Measurements from ENCODE around the gene ACTBL2.

GRCh38 chr5:57499262-57500050 lies 16.8 kb upstream of the ACTBL2 start:
- TF ChIP-seq EZH2phosphoT487 (IDR thresholded peaks at IDR 0.05; ENCODE audit: insufficient read depth, low read depth) (no peak), EZH2 (IDR thresholded peaks at IDR 0.05; ENCODE audit: insufficient read depth, poor library complexity, severe bottlenecking) (no peak)

All from GM23248 (cell line).